Endothelial cell of hepatic sinusoid (primary cell): Measurements from ENCODE around the gene CMTM2.
"Not testable (repeated sequence)": the region's sequence is repeated elsewhere in the genome, so short reads cannot be mapped to it uniquely, and the experiment has no call there.

ENCODE experiments used
- in situ Hi-C: cut with HindIII; loops from 2 replicates; pipeline ENCODE4 v1.10.0; 2017; ENCODE audit warnings: low sequenced_read_pairs

The CMTM2 gene

DNA sequence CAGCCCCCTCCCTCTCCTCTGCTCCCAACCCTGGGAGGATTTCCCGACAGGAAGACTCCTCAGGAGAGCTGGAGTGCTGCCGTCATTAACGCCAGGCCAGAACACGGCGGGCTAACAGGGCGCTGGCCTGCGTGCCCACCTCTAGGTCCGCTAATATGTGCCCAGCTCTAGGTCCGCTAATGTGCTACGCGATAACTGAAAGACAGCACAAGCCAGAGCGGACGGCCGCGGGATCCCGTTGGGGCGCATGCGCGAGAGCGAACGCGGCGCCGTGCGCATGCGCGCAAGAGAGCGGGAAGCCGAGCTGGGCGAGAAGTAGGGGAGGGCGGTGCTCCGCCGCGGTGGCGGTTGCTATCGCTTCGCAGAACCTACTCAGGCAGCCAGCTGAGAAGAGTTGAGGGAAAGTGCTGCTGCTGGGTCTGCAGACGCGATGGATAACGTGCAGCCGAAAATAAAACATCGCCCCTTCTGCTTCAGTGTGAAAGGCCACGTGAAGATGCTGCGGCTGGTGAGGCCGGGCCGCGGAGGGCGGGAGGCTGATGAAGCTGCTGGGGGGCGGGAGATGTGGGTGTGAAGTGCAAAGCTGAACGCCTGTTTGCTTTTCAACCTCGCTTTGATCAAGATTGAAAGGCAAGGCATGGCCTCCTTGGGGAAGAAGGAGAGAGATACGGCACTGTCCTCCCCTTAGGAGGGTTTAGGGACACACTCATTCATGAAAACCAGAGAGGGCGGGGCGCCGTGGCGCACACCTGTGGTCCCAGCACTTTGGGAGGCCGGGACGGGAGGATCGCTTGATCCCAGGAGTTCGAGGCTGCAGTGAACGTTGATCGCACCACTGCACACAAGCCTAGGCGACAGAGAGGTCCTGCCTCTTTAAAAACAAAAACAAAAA is 26.7 kb upstream of the CMTM2 start, which contains the start of gene CKLF:
Gene CKLF (plus strand): TSS at position 291 of the 892 bp plus-strand sequence. CDS start 140 bp downstream, at position 431.
- in situ Hi-C loops, result no loop called here

DNA sequence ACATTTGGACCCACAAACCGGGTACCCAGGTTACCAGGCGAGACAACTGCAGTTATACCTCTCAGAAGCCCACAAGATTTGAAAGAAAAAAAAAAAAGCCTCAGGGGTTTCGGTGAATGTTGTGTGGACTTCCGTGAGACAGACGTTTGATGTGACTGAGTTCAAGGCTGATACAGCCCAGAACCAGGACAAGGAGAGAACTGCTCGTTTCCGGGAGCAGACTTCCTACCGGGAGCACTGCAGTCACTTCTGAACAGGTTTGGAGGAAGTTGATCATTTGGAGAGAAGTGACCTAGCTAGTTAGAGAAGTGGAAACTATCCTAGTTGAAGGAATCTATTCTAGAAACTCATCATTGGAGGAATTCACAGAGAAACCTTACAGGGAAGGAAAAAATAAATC is 26.0 kb upstream of the CMTM2 start:
- in situ Hi-C loops, result no loop called here

DNA sequence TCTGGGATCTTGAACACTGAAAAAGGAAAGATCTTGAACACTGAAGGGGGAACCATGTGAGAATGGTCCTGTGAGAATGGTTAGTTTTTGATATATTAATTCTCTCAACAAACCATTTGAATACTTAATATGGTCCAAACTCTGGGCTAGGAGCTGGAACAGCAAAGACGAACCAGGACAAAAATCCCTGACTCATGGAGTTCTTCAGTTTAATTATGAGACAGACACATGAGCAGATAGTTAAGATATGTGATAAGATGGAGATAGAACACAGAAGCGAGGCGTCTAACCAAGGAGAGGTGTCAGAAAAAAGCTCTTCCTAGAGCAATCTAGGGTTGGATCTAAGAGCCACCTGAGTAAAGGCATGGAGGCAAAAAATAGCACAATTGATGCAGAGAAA is 25.2 kb upstream of the CMTM2 start:
- in situ Hi-C loops, result no loop called here

DNA sequence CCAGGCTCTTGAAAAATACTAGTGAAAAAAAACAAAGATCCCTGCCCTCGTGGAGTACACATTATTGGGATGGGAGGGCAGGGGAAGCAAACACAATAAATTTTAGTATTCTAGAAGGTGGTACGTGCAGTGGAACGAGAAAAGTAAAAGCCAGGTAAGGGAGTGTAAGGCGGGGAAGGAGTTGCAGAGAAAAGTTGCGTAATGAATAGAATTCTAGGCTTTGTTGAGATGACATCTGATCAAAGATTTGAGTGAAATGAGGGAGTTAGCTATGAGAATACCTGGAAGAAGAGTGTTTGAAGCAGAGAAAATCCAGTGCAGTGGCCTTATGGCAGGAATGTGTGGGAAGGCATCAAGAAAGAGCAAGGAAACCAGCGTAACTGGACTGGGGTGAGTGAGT is 24.8 kb upstream of the CMTM2 start:
- in situ Hi-C loops, result no loop called here

DNA sequence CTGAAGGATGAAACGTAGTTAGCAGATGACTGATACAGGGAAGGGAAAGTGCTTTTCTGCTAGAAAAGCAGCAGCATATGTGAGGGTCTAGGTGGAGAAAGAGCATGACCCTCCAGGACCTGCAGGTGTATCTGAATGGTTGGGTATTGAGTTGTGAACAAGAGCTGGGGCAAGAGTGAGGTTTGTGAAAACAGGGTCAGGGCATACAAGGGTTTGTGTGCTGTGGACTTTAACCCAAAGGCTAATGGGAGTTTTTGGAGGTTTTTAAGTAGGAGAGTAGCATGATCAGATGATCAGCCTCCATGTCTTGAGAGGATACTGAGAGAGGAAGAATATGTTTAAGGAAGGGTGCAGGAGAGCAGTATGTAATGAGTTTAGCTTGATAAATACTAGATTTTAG is 19.2 kb upstream of the CMTM2 start:
- in situ Hi-C loops, result no loop called here

GRCh38 chr16:66561381-66562080 is 17.7 kb upstream of the CMTM2 start:
- in situ Hi-C loops, result no loop called here

GRCh38 chr16:66562409-66562808 is 16.9 kb upstream of the CMTM2 start:
- in situ Hi-C loops, result no loop called here

GRCh38 chr16:66562986-66563385 is 16.3 kb upstream of the CMTM2 start:
- in situ Hi-C loops, result no loop called here

DNA sequence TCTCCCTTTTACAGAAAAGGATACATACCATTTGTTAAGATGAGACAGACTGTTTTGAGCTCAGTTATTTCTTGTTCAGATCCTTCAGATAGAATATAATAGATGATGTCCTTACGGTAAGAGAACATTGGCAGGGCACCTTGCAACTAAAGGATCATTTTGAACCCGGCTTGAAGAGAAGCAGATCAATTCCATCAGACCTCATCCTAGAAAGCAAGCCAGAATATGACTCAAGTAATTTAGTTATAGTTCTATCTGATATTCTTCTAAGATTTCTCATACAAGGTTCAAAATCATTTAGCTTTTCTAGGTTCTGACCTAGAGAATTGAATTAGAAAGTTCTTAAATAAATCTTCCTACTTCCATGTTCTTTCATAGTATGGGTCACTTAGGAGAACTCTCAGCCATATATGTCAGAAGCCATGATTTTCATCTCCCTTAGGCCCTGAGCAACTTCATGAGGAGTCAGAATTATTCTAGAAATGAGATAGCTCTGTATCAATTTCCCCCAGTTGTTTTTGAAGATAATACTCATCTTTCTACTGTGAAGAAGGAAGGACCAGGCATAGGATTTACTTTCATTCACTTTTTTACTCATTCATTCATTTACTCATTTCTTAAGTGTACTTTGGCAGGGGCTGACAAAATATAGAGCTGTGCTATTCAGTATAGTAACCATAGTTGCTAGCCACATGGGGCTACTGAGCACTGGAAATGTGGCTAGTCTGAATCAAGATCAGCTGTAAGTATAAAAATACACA is 15.5 kb upstream of the CMTM2 start:
- in situ Hi-C loops, result no loop called here

GRCh38 chr16:66566051-66566901 is 13.0 kb upstream of the CMTM2 start, which contains the start of gene CMTM1:
TSS of gene CMTM1 (plus strand) at chr16:66566439. CDS start at chr16:66566514, 75 bp downstream.
- in situ Hi-C loops, result no loop called here

DNA sequence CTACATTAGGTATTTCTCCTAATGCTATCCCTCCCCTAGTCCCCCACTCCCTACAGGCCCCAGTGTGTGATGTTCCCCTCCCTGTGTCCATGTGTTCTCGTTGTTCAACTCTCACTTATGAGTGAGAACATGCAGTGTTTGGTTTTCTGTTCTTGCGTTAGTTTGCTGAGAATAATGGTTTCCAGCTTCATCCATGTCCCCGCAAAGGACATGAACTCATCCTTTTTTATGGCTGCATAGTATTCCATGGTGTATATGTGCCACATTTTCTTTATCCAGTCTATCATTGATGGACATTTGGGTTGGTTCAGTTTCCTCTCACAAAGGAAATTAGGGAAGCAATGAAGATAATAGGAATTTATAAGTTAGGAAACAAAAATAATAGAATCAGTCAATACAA is 12.0 kb upstream of the CMTM2 start:
- in situ Hi-C loops, result not testable (repeated sequence)

DNA sequence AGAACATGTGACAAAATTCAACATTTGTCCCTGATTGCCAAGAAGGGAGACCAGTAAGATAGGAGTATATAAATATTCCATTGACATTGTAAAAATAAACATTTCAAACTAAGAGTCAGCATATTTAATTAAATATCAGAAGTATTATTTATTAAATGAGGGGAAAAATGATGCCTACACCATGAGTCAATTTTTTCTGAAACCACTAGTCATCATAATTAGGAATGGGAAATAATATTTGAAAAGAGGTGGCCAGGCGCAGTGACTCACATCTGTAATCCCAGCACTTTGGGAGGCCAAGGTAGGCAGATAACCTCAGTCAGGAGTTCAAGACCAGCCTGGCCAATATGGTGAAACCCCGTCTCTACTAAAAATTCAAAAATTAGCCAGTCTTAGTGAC is 10.9 kb upstream of the CMTM2 start:
- in situ Hi-C loops, result no loop called here

DNA sequence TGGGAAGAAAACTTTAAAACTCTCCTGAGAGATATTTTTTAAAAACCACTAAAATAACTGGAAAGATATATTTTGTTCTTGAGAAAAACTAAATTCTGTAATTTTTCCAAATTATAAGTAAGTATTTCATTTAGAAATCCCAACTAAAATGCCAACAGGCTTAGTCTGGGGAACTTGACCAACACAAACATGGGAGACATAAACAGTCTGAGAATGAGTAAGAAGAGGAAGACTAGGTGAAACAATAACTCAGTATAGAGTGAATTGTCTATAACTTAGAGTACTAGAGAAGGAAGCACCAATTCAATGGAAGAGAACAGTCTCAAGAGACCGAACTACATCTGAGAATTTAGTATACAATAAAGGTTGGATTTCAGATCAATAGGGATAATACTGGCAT is 10.1 kb upstream of the CMTM2 start:
- in situ Hi-C loops, result no loop called here

DNA sequence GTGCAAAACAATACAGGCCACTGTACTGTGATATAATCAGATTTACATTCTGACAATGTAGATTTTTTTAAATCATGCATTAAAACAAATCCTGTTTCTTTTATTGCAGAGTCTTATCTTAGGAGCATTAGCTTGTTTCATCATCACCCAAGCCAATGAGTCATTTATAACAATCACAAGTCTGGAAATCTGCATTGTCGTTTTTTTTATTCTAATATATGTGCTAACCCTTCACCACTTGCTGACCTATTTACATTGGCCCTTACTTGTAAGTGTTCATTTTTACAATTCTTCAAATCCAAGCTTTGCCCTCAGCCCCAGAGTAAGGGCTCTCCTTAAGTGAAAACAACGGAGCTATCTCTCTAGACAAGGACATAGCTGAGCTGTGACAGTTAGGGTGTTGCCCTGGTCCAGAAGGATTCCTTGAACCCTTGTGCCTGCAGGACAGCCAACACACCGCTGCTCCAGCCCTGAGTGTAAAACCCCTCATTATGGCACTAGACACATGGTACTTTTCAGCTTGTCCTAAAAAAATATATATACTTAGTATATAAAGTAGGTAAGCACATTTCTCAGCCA is 9.3 kb upstream of the CMTM2 start:
- in situ Hi-C loops, result loop anchor here (5.0 kb wide), 1 partner anchor 42 kb away; no protein-coding TSS in a partner anchor

GRCh38 chr16:66572356-66572755 is 6.9 kb upstream of the CMTM2 start:
- in situ Hi-C loops, result loop anchor here (5.0 kb wide), 1 partner anchor 40 kb away; no protein-coding TSS in a partner anchor

GRCh38 chr16:66574081-66574480 is 5.2 kb upstream of the CMTM2 start:
- in situ Hi-C loops, result loop anchor here (5.0 kb wide), 1 partner anchor 38 kb away; no protein-coding TSS in a partner anchor

GRCh38 chr16:66574531-66574930 is 4.7 kb upstream of the CMTM2 start:
- in situ Hi-C loops, result loop anchor here (5.0 kb wide), 1 partner anchor 38 kb away; no protein-coding TSS in a partner anchor

- in situ Hi-C loops, result loop anchor here (25.0 kb wide), 1 partner anchor 163 kb away; no protein-coding TSS in a partner anchor
These were observed 4.2 kb upstream of the CMTM2 start for GRCh38 chr16:66575060-66575459.

- in situ Hi-C loops, result loop anchor here (25.0 kb wide), 1 partner anchor 164 kb away; no protein-coding TSS in a partner anchor
These were observed 3.0 kb upstream of the CMTM2 start for GRCh38 chr16:66576296-66576695.
